CD8-positive, alpha-beta memory T cell (primary cell): ENCODE measurements around the gene MAP7. TPM values are rescaled to one million over a fixed set of nuclear protein-coding genes. Genes with fewer than 3 reads are reported as not detected.

ENCODE experiments used
- CTCF ChIA-PET: fragments of 350-600 bp; sonication (Branson Sonifier 250); formaldehyde crosslinking; loops from one replicate; lab custom pipeline; 2021; ENCODE audit warnings: antibody characterized with exemption; lab: Charles Lee
- POLR2A ChIA-PET: fragments of 350-600 bp; sonication (Branson Sonifier 250); formaldehyde crosslinking; loops from one replicate; lab custom pipeline; 2021; ENCODE audit warnings: antibody characterized with exemption; lab: Charles Lee
- DNase-seq, 5 donors: peaks; one replicate each; pipeline versions ENCODE4 v3.0.0 to v3.0.0-alpha.2; 2020 to 2022; ENCODE audit warnings: mixed read lengths in 1 of 5
- H3K27ac ChIP-seq: one replicate; pipeline ENCODE4 v1.7.0; 2013; ENCODE audit warnings: low read depth, mild to moderate bottlenecking, low read length, moderate library complexity
- H3K27me3 ChIP-seq: 2 replicates; pipeline ENCODE4 v1.7.0; 2013; ENCODE audit warnings: low read length, mild to moderate bottlenecking; ENCODE audit not compliant: insufficient read depth, poor library complexity, severe bottlenecking
- H3K36me3 ChIP-seq: 2 replicates; pipeline ENCODE4 v1.7.0; 2013; ENCODE audit warnings: mild to moderate bottlenecking, low read length, moderate library complexity; ENCODE audit not compliant: insufficient read depth
- H3K4me1 ChIP-seq: 2 replicates; pipeline ENCODE4 v1.7.0; 2013; ENCODE audit warnings: mild to moderate bottlenecking, low read length, moderate library complexity; ENCODE audit not compliant: insufficient read depth
- H3K4me3 ChIP-seq: 2 replicates; pipeline ENCODE4 v1.7.0; 2013; ENCODE audit warnings: mild to moderate bottlenecking, low read length
- H3K9me3 ChIP-seq: 2 replicates; pipeline ENCODE4 v1.7.0; 2013; ENCODE audit warnings: mild to moderate bottlenecking, low read length
- H3K27ac Mint-ChIP-seq, 8 donors: one replicate each; pipeline ENCODE4 v1.8.0; 2020 to 2021; ENCODE audit warnings: mixed read lengths in 8 of 8, mild to moderate bottlenecking in 6 of 8, inconsistent platforms in 3 of 8, moderate library complexity in 3 of 8
- H3K27me3 Mint-ChIP-seq, 2 donors: one replicate each; pipeline ENCODE4 v1.8.0; 2020 to 2021; ENCODE audit warnings: mixed read lengths in 2 of 2, mild to moderate bottlenecking in 1 of 2, moderate library complexity in 1 of 2
- H3K36me3 Mint-ChIP-seq, 3 donors: one replicate each; pipeline ENCODE4 v1.8.0; 2020 to 2021; ENCODE audit warnings: mixed read lengths in 3 of 3, inconsistent platforms in 1 of 3, mild to moderate bottlenecking in 1 of 3
- H3K4me1 Mint-ChIP-seq, 3 donors: one replicate each; pipeline ENCODE4 v1.8.0; 2020 to 2021; ENCODE audit warnings: mixed read lengths in 3 of 3, inconsistent platforms in 1 of 3, mild to moderate bottlenecking in 1 of 3
- H3K4me3 Mint-ChIP-seq, 7 donors: one replicate each; pipeline ENCODE4 v1.8.0; 2020 to 2021; ENCODE audit warnings: mixed read lengths in 7 of 7, mild to moderate bottlenecking in 6 of 7, moderate library complexity in 4 of 7, inconsistent platforms in 2 of 7
- H3K9me3 Mint-ChIP-seq, 5 donors: one replicate each; pipeline ENCODE4 v1.8.0; 2020 to 2022; ENCODE audit warnings: mixed read lengths in 5 of 5, mild to moderate bottlenecking in 3 of 5, moderate library complexity in 2 of 5, inconsistent platforms in 1 of 5
- polyA plus RNA-seq: library from polyadenylated mRNA; unstranded; fragments of 300-500 nt; fragmentation: Illumina TruSeq; gene quantifications from one replicate; pipeline ENCODE4 v1.2.3, GENCODE V29; 2021
- total RNA-seq, 2 experiments: library from RNA; stranded (reverse); gene quantifications; one replicate each; pipeline ENCODE4 v1.2.3, GENCODE V29; 2021

Gene MAP7
- total and polyA plus RNA-seq, 3 experiments from 2014 or later: 0.50 to 0.52 (median 0.51) TPM

GRCh38 chr6:136563386-136564152, 13.3 kb upstream of the MAP7 start:
- peaks cover 4% of the 10 kb centered on the region for H3K4me1 ChIP-seq
- H3K9me3 Mint-ChIP-seq: no peaks in the 10 kb centered on the region
- peaks cover 5 to 77% (median 32%) of the 10 kb centered on the region in 3 donors for H3K36me3 Mint-ChIP-seq
- peaks cover 9 to 50% (median 26%) of the 10 kb centered on the region in 3 donors for H3K4me1 Mint-ChIP-seq
- ChIA-PET POLR2A (interaction anchor here (0.7 kb wide), 1 partner anchor 682 kb away, joined by 3 read pairs; no protein-coding TSS in a partner anchor), CTCF (interaction anchor here (1.1 to 2.2 kb wide), 3 partner anchors 13 to 229 kb away, joined by 3 to 6 read pairs (median 3); partner anchors contain the start of genes MAP3K5 and MAP7)
- H3K36me3 ChIP-seq: peaks cover 11% of the 10 kb centered on the region
- no peak overlapping the region for H3K4me3 ChIP-seq
- no peaks in the 10 kb centered on the region for H3K9me3 ChIP-seq
- peak overlapping the region; percentile 21 for H3K27ac ChIP-seq
- H3K27ac Mint-ChIP-seq: peak overlapping the region in 6 of 8 donors; percentile 4 to 88 (median 12)
- no peaks in the 10 kb centered on the region for H3K27me3 Mint-ChIP-seq
- no peak for DNase-seq
- H3K27me3 ChIP-seq: no peaks in the 10 kb centered on the region
- H3K4me3 Mint-ChIP-seq: peak overlapping the region in 2 of 7 donors; percentile 3 to 39

DNA sequence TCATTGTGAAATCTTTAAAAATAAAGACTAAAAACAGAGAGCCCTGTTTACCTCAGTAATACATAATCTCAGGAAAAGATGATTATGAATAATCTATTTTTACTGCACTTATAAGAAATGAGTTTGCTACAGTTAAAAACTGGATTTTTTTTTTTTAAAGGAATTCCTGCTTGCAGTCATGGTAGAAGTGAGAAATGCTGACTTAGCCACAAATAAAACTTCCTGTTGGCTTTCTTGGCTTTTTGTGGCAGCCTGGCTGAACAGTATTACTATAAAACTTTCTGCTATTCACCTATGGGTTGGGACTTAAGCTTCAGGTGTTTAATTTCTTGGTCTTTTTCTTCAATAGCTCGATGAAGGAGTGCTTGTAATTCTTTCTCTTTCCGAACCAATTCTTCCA, 12.0 kb upstream of the MAP7 start:
- no peaks in the 10 kb centered on the region for H3K27me3 ChIP-seq
- Mint-ChIP-seq H3K27ac (no peak overlapping the region), H3K4me3 (no peak overlapping the region), H3K9me3 (no peaks in the 10 kb centered on the region), H3K27me3 (no peaks in the 10 kb centered on the region), H3K36me3 (peaks cover 12 to 77% (median 35%) of the 10 kb centered on the region in 3 donors), H3K4me1 (peaks cover 9 to 37% (median 25%) of the 10 kb centered on the region in 3 donors)
- no peaks in the 10 kb centered on the region for H3K9me3 ChIP-seq
- no peak for DNase-seq
- H3K36me3 ChIP-seq: peaks cover 10% of the 10 kb centered on the region
- H3K27ac ChIP-seq: no peak overlapping the region
- ChIA-PET POLR2A (no interaction called here), CTCF (interaction anchor here (1.1 to 2.2 kb wide), 2 partner anchors 11 to 230 kb away, joined by 3 to 6 read pairs; partner anchors contain the start of genes MAP3K5 and MAP7)
- peaks cover 4% of the 10 kb centered on the region for H3K4me1 ChIP-seq
- no peak overlapping the region for H3K4me3 ChIP-seq

- DNase-seq: no peak
- CTCF ChIA-PET: no interaction called here
- Mint-ChIP-seq H3K4me1 (peaks cover 9 to 15% (median 14%) of the 10 kb centered on the region in 3 donors), H3K4me3 (peak overlapping the region in 1 of 7 donors; percentile 32), H3K36me3 (peaks cover 9 to 23% (median 13%) of the 10 kb centered on the region in 3 donors), H3K27ac (peak overlapping the region in 3 of 8 donors; percentile 3 to 41 (median 8)), H3K9me3 (no peaks in the 10 kb centered on the region), H3K27me3 (peaks cover 8 to 12% of the 10 kb centered on the region in 2 donors)
- POLR2A ChIA-PET: no interaction called here
- Histone ChIP-seq H3K27ac (no peak overlapping the region), H3K27me3 (peaks cover 12% of the 10 kb centered on the region), H3K4me3 (no peak overlapping the region), H3K4me1 (peaks cover 13% of the 10 kb centered on the region), H3K9me3 (no peaks in the 10 kb centered on the region), H3K36me3 (no peaks in the 10 kb centered on the region)
These were observed 3.1 kb upstream of the MAP7 start for GRCh38 chr6:136553166-136553787.

DNA sequence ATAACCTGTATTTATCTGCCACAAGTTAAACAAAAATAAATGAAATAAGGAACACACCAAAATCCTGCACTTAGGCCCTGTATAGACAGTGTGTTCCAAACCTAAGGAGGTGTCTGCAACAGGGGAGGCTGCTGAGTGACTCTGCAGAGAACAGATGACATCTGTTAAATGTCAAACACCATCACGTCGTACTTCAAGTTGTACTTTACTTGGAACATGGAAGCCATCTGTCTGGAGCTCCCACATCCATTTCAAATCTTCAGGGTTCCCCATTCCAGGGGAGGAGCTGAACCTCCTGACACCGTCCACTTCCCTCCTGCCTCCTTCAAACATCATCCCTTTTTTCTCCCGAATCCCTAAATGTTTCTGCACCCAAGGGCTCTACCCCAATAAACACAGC, 1.8 kb upstream of the MAP7 start:
- CTCF ChIA-PET: no interaction called here
- Mint-ChIP-seq H3K27me3 (peaks cover 10 to 25% of the 10 kb centered on the region in 2 donors), H3K9me3 (no peaks in the 10 kb centered on the region), H3K4me1 (peaks cover 9 to 15% (median 14%) of the 10 kb centered on the region in 3 donors), H3K27ac (peak overlapping the region in 1 of 8 donors; percentile 3), H3K36me3 (peaks cover under 1 to 12% (median 7%) of the 10 kb centered on the region in 3 donors), H3K4me3 (peak overlapping the region in 4 of 7 donors; percentile 32 to 54 (median 48))
- Histone ChIP-seq H3K9me3 (no peaks in the 10 kb centered on the region), H3K27ac (no peak overlapping the region), H3K36me3 (no peaks in the 10 kb centered on the region), H3K27me3 (peaks cover 17% of the 10 kb centered on the region), H3K4me3 (no peak overlapping the region), H3K4me1 (peaks cover 13% of the 10 kb centered on the region)
- POLR2A ChIA-PET: no interaction called here
- DNase-seq: no peak

DNA sequence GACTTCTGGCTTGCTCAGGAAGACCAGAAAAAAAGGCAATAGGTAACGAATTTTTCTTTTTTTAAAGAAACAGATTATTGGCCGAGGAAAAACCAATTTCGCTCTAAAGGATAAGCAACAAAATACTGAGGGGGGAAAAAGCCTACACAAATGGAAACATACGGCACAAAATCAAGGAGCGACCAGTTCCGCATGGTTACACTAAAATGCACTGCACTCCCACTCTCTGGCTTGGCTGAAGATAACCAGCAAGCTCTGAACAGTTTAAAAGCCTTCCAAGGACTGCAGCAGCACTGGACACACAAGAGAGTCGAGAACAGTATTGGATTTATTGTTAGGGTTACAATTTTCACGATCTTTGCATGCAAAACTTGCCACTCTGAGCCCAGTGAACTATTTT, 881 bp upstream of the MAP7 start:
- Histone ChIP-seq H3K27me3 (peaks cover 23% of the 10 kb centered on the region), H3K4me1 (peaks cover 13% of the 10 kb centered on the region), H3K9me3 (no peaks in the 10 kb centered on the region), H3K36me3 (no peaks in the 10 kb centered on the region), H3K27ac (no peak overlapping the region), H3K4me3 (no peak overlapping the region)
- Mint-ChIP-seq H3K36me3 (peaks cover 5 to 7% (median 7%) of the 10 kb centered on the region in 3 donors), H3K9me3 (no peaks in the 10 kb centered on the region), H3K27ac (peak overlapping the region in 3 of 8 donors; percentile 15 to 44 (median 35)), H3K4me1 (peaks cover 9 to 15% (median 14%) of the 10 kb centered on the region in 3 donors), H3K27me3 (peaks cover 15 to 34% of the 10 kb centered on the region in 2 donors), H3K4me3 (peak overlapping the region; percentile 51 to 78 (median 68))
- no peak for DNase-seq
- ChIA-PET POLR2A (no interaction called here), CTCF (interaction anchor here (0.8 to 3.3 kb wide), 7 partner anchors 9 to 1052 kb away, joined by 3 to 20 read pairs (median 3); no protein-coding TSS in a partner anchor)

- Histone ChIP-seq H3K27ac (no peak overlapping the region), H3K9me3 (no peaks in the 10 kb centered on the region), H3K36me3 (no peaks in the 10 kb centered on the region), H3K4me3 (peak overlapping the region; percentile 33), H3K27me3 (peaks cover 23% of the 10 kb centered on the region), H3K4me1 (peaks cover 13% of the 10 kb centered on the region)
- Mint-ChIP-seq H3K27ac (no peak overlapping the region), H3K4me1 (peaks cover 9 to 15% (median 14%) of the 10 kb centered on the region in 3 donors), H3K9me3 (no peaks in the 10 kb centered on the region), H3K36me3 (peaks cover 0 to 6% (median 3%) of the 10 kb centered on the region in 3 donors), H3K27me3 (peaks cover 23 to 42% of the 10 kb centered on the region in 2 donors), H3K4me3 (peak overlapping the region; percentile 13 to 55 (median 38))
- ChIA-PET POLR2A (no interaction called here), CTCF (interaction anchor here (1.3 to 3.3 kb wide), 6 partner anchors 9 to 1051 kb away, joined by 3 to 20 read pairs (median 4); no protein-coding TSS in a partner anchor)
- DNase-seq: peak in 2 of 5 donors; percentile 3 to 8
These were observed 235 bp downstream of the MAP7 start for GRCh38 chr6:136550045-136550329.

DNA sequence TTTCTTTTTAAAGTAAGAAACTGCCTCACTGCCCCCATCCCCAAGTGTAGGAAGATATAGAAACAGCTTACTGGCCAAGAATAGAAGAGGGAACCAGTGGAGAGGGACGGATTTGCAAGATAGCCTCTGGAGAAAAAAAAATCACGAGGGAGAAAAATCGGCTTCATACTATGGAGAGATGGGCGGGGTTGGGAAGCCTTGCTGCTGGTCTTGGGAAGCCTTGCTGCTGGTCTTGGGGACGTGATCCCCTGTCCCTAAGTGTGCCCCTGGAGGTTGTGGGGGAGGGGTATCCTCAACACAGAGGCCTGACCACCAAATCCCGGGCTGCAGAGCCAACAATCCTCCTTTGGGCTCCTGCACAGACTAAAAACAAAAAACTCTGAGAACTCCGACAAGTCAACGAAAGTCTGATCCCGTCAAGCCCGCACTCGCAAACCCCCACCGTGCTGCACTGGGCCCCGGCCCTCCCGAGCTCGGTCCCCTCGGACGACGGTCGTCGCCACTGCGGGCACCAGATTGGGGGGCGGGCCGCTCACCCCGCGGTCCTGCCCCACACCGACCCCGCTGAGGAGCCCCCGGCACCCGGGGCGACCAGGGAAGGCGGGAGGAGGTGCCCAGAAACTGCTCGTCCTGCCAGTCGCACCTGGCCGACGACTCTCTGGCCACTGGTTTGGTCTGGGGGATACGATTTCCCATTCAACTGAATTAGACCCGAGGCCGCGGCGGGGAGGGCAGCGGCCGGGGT, 750 bp downstream of the MAP7 start:
- H3K4me3 ChIP-seq: peak overlapping the region; percentile 33
- no peaks in the 10 kb centered on the region for H3K36me3 ChIP-seq
- peak overlapping the region in 4 of 8 donors; percentile 30 to 65 (median 58) for H3K27ac Mint-ChIP-seq
- H3K9me3 ChIP-seq: no peaks in the 10 kb centered on the region
- H3K27ac ChIP-seq: no peak overlapping the region
- peak in 2 of 5 donors; percentile 5 to 44 for DNase-seq
- H3K4me3 Mint-ChIP-seq: peak overlapping the region; percentile 67 to 89 (median 74)
- H3K27me3 ChIP-seq: peaks cover 23% of the 10 kb centered on the region
- CTCF ChIA-PET: interaction anchor here (1.3 to 3.3 kb wide), 5 partner anchors 9 to 1051 kb away, joined by 3 to 20 read pairs (median 3); no protein-coding TSS in a partner anchor
- H3K9me3 Mint-ChIP-seq: no peaks in the 10 kb centered on the region
- peaks cover 13% of the 10 kb centered on the region for H3K4me1 ChIP-seq
- POLR2A ChIA-PET: no interaction called here
- H3K36me3 Mint-ChIP-seq: peaks cover 0 to 6% (median 3%) of the 10 kb centered on the region in 3 donors
- peaks cover 26 to 48% of the 10 kb centered on the region in 2 donors for H3K27me3 Mint-ChIP-seq
- H3K4me1 Mint-ChIP-seq: peaks cover 9 to 15% (median 14%) of the 10 kb centered on the region in 3 donors
